Stimulated activated CD8-positive, alpha-beta memory T cell treated with anti-CD3 and anti-CD28 coated beads, Interleukin-4, amount 100 ng/mL, for 1 hour (primary cell): ENCODE data around the gene TMEM108.

Experiments
- DNase-seq, 2 donors: peaks; one replicate each; pipeline ENCODE4 v3.0.0-alpha.2; 2020; ENCODE audit warnings: low read depth in 2 of 2, low spot score in 1 of 2

The TMEM108 gene

DNA sequence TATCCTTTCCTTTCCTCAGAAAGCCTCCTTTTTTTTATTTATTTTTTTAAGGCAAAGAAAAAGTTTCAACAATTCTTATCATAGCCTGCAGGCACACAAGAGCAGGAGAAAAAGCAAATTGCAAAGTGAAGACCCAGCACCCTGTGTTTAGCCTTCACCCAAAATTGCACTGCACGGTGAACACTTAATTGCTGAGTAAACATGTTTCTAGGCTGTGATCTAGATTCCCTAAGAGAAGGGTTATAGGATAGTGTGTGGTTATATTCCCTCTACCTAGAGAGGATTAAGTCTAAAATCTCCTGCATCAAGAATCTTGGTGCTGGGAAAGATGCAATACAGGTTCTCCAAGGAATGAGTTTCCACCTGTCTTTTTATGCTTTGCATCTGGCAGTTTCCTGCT lies 291.4 kb downstream of the TMEM108 start:
- DNase-seq, result no peak

DNA sequence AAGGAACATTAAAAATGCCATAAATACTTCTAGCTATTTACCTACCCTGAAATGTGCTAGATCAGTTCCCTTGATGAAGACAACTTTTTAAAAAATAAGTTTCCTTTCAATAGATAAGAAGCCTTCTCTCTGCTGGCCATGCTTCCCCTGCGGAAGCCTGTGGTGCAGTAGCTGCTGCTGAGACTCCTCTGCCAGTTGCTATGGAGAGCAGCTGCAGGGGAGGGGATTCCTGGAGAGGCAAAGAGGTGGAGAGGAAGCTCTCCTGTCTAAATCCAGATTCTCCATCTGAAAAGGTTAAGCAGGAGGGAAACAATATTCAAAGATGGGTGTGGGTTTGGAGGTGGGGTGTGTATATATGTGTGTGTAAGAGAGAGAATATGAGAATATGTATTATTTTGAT lies 291.9 kb downstream of the TMEM108 start:
- no peak for DNase-seq

DNA sequence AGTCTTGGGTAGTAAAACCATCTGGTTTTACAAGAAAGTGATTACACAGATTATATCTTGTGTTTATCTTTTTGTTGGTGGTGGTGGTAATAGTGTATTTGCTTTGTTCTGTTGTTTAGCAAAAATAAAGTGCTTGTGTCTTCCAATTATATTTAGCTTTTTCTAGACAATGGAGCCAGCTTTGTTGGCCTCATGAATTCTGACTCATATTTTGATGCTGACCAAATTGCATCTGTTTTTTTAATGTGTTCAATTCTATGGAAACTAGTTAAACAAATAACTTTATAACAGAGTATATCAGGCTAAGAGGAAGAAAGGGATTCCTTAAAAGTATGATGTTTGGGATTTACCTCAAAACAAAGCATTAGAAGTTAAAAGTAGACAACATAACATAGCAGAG lies 292.3 kb downstream of the TMEM108 start:
- no peak for DNase-seq

GRCh38 chr3:133354721-133355120 lies 316.5 kb downstream of the TMEM108 start:
- DNase-seq, result no peak

- no peak for DNase-seq
Observed at GRCh38 chr3:133360476-133360875, 322.3 kb downstream of the TMEM108 start.

DNA sequence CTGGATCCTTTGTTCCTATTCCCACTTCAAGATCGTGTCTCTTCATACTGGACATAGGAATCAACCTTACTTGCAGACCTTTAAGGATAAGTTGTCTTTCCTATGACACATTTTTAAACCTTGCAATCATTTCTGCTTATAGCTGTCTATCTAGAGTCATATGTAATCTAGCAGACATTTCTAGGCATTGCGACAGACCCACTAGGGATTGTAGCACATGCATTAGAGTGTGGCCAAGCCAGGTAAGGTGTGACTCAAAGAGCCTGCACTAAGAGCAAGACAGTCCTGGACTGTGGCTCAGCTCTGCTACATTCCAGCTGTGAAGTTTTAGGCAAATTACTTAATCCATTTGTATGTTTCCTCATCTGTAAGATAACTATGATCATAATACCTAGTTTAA lies 322.8 kb downstream of the TMEM108 start:
- no peak for DNase-seq

DNA sequence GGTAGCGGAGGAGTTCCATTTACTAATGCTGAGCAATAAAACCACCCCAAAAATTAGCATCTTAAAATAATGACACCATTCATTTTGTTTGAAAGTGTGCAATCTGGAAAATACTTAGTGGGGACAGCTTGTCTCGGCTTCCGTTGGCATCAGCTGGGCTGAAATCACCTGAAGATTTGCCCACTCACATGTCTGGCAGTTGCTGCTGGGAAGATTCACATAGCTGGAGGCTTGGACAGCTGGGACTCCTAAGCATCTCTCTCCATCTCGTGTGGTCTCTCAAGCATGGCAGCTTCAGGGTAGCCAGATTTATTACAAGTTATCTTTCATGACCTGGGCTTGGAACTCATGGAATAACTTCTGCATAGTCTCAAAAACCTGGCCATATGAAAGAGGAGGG lies 323.2 kb downstream of the TMEM108 start:
- no peak for DNase-seq

DNA sequence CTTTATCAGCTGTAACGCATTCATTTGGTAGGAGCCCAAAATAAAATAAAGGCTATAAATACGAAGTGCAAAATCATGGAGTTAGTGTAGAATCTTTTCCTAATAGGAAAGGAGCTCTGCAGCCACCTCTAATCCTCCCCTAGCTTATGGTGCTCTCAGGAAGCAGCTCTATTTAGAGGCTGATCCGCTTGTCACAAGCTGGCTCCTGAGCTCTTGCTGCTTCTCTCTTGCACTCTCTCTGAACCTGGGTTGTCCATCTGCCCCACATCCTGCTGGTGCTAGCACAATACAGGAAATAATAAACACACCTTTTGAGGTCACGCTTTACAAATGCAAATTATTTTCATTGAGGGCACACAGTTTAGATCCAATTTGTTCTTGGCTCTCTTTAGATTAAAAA lies 324.3 kb downstream of the TMEM108 start:
- no peak for DNase-seq

- no peak for DNase-seq
Observed at GRCh38 chr3:133364704-133365103, 326.5 kb downstream of the TMEM108 start.

GRCh38 chr3:133366921-133367320 lies 328.7 kb downstream of the TMEM108 start:
- no peak for DNase-seq

DNA sequence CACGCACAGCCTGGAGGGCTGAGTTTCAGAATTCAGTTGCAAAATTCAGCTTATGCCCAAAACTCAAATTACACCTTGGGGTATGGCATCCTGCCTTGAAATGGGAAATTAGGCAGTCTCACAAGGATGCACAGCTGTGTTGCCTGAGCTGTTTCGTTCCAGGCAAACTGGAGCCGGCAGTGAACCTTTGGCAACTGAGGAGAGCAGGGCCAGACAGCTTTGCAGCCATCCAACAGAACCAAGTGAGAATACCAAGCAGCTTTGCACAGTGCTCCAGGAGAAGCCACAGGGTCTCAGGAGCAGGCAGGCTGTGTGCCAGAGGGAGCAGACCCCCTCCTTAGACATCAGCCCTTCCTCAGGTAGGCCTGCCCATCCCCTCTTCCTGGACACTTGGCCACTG lies 329.2 kb downstream of the TMEM108 start:
- no peak for DNase-seq

GRCh38 chr3:133367956-133368355 lies 329.8 kb downstream of the TMEM108 start:
- DNase-seq, result no peak

DNA sequence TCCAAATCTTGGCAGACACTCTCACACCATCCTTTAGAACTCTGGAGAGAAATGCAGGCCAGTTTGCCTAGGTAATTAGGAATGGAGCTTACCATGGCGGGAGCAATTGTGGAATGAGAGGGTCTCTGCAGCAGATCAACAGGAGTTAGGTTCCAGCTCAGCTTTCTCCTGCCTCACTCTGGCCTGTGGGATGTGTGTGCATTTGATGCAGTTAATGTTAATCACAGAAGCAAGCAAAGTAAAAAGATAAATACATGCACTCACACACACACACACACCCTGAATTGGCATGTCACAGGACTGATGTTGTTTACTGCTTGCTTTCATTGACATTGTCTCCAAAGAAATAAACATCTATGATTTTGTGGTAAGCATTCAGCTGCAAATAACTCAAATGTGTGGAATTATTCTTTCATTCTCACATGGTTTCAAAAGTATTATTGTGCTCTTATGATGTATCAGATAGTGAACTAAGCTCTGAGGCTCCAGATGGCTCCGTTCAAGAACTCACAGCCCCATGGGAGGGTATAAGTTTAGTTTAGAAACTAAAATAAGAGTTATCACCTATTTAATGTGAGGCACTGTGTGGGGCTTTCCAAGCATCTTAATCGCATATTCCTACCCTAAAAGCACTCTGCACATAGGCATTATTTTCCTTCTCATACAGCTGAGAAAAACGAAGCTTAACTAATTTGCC lies 330.3 kb downstream of the TMEM108 start:
- no peak for DNase-seq

DNA sequence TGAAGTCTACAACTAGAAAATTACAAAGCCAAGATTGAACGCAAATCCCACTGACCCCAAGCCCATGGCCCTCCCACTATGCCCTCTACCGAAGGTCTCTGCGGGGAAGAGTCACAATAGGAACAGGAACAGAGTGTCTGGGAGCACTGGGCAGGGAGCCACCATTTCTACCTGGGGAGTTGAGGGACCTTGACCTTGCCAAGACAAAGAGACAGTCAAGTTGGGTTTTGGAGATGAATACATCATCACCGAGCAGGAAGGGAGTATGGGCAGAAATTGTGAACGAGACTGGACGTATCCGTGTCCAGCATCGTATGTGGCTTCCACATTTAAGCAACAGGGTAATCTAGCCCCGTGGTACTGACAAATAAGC lies 330.9 kb downstream of the TMEM108 start:
- no peak for DNase-seq

- no peak for DNase-seq
Observed at GRCh38 chr3:133371181-133371580, 333.0 kb downstream of the TMEM108 start.

- DNase-seq, result no peak
Observed at GRCh38 chr3:133371676-133372075, 333.5 kb downstream of the TMEM108 start.

DNA sequence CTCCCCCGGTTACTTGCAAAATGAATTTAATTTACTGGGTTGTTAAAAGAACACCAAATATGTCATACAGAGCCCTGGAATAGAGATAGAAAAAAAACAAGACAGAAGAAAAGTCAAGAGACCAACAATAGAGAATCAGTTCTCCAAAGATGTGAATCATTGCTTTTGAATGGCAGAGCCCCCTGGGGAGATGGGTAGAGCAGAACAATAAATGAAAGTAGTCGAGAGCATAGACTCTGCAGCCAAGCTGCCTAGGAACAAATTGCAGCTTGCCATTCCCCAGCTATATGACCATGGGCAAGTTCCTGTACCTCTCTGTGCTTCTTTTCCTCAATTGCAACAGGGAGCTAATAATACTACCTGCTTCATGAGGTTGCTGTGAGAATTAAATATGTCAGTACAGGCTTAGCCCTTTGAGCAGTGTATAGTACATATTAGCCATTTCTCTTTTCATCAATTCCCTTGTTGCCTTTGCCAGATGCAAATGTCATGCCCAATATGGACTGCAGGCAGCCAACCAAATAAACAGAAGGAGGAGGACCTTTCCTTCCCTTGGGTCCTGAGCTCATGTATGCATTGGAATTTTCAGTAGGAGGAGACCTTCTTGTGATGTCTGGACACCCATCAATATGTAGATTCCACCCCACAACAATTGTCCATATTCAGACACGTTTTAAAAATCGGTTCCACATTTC lies 336.7 kb downstream of the TMEM108 start:
- no peak for DNase-seq

DNA sequence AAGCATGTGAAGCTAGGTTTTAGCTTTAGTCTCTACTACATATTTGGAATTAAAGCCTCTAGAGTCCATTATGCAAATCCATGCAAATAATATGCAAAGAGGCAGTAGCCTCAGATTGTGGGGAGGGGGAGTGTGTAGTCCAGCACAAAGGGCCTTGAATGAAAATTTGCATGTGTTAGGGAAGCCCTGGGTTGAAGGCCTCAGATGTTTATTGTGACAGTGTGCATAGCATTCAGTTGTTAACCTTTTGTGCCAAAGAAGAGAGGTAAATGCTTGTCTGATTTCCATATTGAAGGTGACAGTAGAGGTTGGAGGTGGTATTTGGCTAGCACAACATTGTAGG lies 337.2 kb downstream of the TMEM108 start:
- no peak for DNase-seq

DNA sequence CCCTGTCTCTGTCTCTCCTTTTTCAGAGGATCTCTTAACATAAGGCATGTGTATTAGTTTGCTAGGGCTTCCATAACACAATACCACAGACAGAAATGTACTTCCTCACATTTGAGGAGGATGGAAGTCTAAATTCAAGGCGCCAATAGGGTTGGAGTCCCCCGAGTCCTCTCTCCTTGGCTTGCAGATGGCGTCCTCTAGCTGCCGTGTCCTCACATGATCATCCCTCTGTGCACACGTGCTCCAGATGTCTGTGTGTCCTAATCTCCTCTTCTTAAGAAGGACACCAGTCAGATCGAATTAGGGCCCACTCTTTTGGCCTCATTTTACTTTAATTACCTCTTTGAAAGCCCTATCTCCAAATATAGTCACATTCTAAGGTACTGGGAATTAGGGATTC lies 338.6 kb downstream of the TMEM108 start:
- no peak for DNase-seq

- no peak for DNase-seq
Observed at GRCh38 chr3:133377396-133377795, 339.2 kb downstream of the TMEM108 start.

DNA sequence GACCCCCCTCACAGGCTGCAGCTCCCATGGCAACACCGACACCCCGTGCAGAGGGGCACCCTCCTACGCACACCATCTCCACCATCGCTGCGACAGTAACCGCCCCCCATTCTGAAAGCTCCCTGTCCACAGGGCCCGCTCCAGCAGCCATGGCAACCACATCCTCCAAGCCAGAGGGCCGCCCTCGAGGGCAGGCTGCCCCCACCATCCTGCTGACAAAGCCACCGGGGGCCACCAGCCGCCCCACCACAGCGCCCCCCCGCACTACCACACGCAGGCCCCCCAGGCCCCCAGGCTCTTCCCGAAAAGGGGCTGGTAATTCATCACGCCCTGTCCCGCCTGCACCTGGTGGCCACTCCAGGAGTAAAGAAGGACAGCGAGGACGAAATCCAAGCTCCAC lies 341.7 kb downstream of the TMEM108 start:
- no peak for DNase-seq

DNA sequence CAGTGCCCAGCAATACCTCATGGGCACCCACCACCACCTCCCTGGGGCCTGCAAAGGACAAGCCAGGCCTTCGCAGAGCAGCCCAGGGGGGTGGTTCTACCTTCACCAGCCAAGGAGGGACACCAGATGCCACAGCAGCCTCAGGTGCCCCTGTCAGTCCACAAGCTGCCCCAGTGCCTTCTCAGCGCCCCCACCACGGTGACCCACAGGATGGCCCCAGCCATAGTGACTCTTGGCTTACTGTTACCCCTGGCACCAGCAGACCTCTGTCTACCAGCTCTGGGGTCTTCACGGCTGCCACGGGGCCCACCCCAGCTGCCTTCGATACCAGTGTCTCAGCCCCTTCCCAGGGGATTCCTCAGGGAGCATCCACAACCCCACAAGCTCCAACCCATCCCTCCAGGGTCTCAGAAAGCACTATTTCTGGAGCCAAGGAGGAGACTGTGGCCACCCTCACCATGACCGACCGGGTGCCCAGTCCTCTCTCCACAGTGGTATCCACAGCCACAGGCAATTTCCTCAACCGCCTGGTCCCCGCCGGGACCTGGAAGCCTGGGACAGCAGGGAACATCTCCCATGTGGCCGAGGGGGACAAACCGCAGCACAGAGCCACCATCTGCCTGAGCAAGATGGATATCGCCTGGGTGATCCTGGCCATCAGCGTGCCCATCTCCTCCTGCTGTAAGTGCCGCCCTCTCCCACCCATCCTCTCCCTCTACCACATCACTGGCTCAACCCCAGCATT lies 342.5 kb downstream of the TMEM108 start:
- no peak for DNase-seq
